Stomach (tissue), 9 donors: ENCODE data around the gene GMDS. TPM values are rescaled to one million over a fixed set of nuclear protein-coding genes. Genes with fewer than 3 reads are reported as not detected.

Experiments used
- DNase-seq, 2 donors: peaks; one replicate each; pipeline versions ENCODE4 v3.0.0 to v3.0.0-alpha.2; 2013 to 2019
- H3K27ac ChIP-seq, 5 donors: fragments of 200-600 bp in 4 of 5; sonication (generic) in 4 of 5; one replicate each; pipeline ENCODE4 v1.5.1; 2013 to 2019; ENCODE audit warnings: mild to moderate bottlenecking in 1 of 5, moderate library complexity in 1 of 5
- H3K27me3 ChIP-seq, 3 donors: fragments of 200-600 bp; sonication (generic); one replicate each; pipeline ENCODE4 v1.5.1; 2017 to 2019; ENCODE audit warnings: mixed run types in 1 of 3
- H3K36me3 ChIP-seq, 4 donors: fragments of 200-600 bp; sonication (generic); 1 replicate in 3 of 4; 2 replicates in 1 of 4; pipeline ENCODE4 v1.5.1; 2016 to 2019
- H3K4me1 ChIP-seq, 4 donors: fragments of 200-600 bp; sonication (generic); one replicate each; pipeline ENCODE4 v1.5.1; 2016 to 2019
- H3K4me3 ChIP-seq, 4 donors: fragments of 200-600 bp; sonication (generic) in 3 of 4; one replicate each; pipeline ENCODE4 v1.5.1; 2016 to 2019; ENCODE audit warnings: mild to moderate bottlenecking in 1 of 4
- H3K9me3 ChIP-seq, 4 donors: fragments of 200-600 bp; sonication (generic); one replicate each; pipeline ENCODE4 v1.5.1; 2016 to 2019
- CTCF ChIP-seq, 7 experiments: fragments of 450-650 bp in 4 of 7; fragments of 200-600 bp in 3 of 7; sonication (generic) in 3 of 7; IDR thresholded peaks; one replicate each; pipeline ENCODE4 v1.5.1; 2016 to 2019; ENCODE audit warnings: antibody characterized with exemption in 7 of 7, control low read depth in 2 of 7, mild to moderate bottlenecking in 1 of 7
- EP300 ChIP-seq: sonication (generic); formaldehyde crosslinking; IDR thresholded peaks from one replicate; pipeline ENCODE4 v1.6.1; 2017; ENCODE audit warnings: antibody characterized with exemption
- POLR2A ChIP-seq, 4 donors: fragments of 450-650 bp; IDR thresholded peaks; one replicate each; pipeline ENCODE4 v1.6.1; 2016; ENCODE audit warnings: antibody characterized with exemption in 4 of 4, control low read depth in 2 of 4, mild to moderate bottlenecking in 1 of 4, moderate library complexity in 1 of 4
- POLR2AphosphoS5 ChIP-seq, 3 donors: sonication (generic); formaldehyde crosslinking; IDR thresholded peaks; one replicate each; pipeline ENCODE4 v1.6.1; 2016; ENCODE audit warnings: antibody characterized with exemption in 3 of 3
- WGBS, 5 donors: extraction: QIAGEN DNeasy Blood & Tissue Kit in 3 of 5; methylation state at CpG; one replicate each; pipeline versions ENCODE4 v1.1.5 to v1.1.7; 2013 to 2018; 5-methylcytosine and 5-hydroxymethylcytosine counted together
- intact Hi-C: fragments of 100-400 bp; cut with DNase I; formaldehyde crosslinking; loops from one replicate; pipeline ENCODE4 v1.15.1; 2023; ENCODE audit warnings: low total_unique reads
- polyA plus RNA-seq, 3 donors: library from polyadenylated mRNA; stranded (reverse); fragments of 200-250 nt; gene quantifications; one replicate each; pipeline ENCODE4 v1.2.3, GENCODE V29; 2013
- total RNA-seq, 5 donors: library from RNA; depleted of rRNA; stranded (reverse); fragments of >200 nt; gene quantifications; one replicate each; pipeline versions ENCODE4 v1.1.0 to v1.2.3, GENCODE V29; 2014 to 2016
- donor health status: healthy with polysubstance abuse.
- donor health status: Bipolar disorder and iron deficiency.
- donor health status: healthy.

Gene GMDS
- total and polyA plus RNA-seq, 8 donors: 83.7 to 262 (median 121) TPM

GRCh38 chr6:1946583-1946982, 298.8 kb downstream of the GMDS start:
- no peak for DNase-seq
- Histone ChIP-seq H3K9me3 (no peaks in the 10 kb centered on the region), H3K4me1 (no peaks in the 10 kb centered on the region), H3K4me3 (no peak overlapping the region), H3K27ac (no peak overlapping the region), H3K27me3 (no peaks in the 10 kb centered on the region), H3K36me3 (peaks cover 0 to 30% (median 7%) of the 10 kb centered on the region in 4 donors)
- 87 to 99% (median 94%) methylated on average over 3 of the region's 3 CpGs for WGBS, 5 donors
- intact Hi-C loops: no loop called here
- no peak for TF ChIP-seq POLR2AphosphoS5 (IDR thresholded peaks at IDR 0.05)
- no peak for TF ChIP-seq POLR2A (IDR thresholded peaks at IDR 0.05)
- no peak for TF ChIP-seq CTCF (IDR thresholded peaks at IDR 0.05)
- TF ChIP-seq EP300: no peak

DNA sequence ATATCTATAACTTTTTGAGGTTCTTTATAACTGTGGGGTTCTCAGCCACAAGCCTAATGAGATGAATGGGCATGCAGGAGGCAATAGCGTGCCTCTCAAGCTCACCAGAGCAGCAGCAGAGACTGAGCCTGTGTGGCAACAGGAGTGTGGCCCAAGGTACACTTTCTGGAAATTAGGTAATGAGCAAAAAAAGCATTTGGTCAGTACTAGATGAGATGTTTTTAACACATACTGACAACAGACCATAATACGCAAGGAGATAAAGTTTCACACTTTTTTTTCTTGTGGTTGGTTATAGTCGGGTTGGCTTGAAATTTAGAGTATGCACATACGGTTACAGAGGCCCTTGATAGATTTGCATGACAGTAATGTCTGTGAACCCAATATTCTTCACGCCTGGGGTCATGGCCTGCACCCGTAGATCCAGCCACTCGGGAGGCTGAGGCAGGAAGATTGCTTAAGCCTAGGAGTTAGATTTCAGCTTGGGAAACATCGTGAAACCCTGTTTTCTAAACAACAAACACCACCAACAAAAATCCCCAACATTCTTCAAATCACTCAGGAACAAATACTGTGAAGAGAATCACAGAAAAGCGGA, 300.1 kb downstream of the GMDS start:
- intact Hi-C loops: no loop called here
- no peaks in the 10 kb centered on the region for H3K4me1 ChIP-seq
- WGBS, 5 donors: 82 to 88% (median 84%) methylated on average over 9 of the region's 9 CpGs
- H3K36me3 ChIP-seq: peaks cover 0 to 26% (median 8%) of the 10 kb centered on the region in 4 donors
- H3K27ac ChIP-seq: no peak overlapping the region
- no peak overlapping the region for H3K4me3 ChIP-seq
- H3K27me3 ChIP-seq: no peaks in the 10 kb centered on the region
- TF ChIP-seq POLR2AphosphoS5 (IDR thresholded peaks at IDR 0.05) (no peak), POLR2A (IDR thresholded peaks at IDR 0.05) (no peak), EP300 (no peak), CTCF (IDR thresholded peaks at IDR 0.05) (no peak)
- DNase-seq: no peak
- no peaks in the 10 kb centered on the region for H3K9me3 ChIP-seq

DNA sequence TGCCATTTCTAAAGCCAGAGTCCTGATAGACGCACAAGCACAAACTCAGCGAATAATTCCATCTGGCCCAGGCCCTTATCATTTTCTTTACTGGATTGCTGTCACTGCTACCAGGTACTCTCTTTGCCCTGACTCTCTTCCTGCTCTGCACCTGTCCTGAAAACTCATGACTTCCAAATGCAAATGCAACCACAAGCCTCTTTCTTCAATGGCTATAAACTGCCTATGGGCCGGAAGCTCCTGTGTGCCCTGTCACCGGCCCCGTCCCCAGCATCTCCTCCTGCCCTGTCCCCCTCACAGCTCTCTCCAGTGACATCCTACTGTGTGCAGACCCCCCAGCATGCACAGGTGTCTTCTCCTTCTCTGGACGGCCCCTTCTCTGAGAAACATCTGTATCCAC, 302.6 kb downstream of the GMDS start:
- Histone ChIP-seq H3K4me1 (no peaks in the 10 kb centered on the region), H3K4me3 (no peak overlapping the region), H3K36me3 (peaks cover 0 to 13% (median 5%) of the 10 kb centered on the region in 4 donors), H3K27ac (no peak overlapping the region), H3K27me3 (no peaks in the 10 kb centered on the region), H3K9me3 (no peaks in the 10 kb centered on the region)
- WGBS, 5 donors: 95 to 100% (median 98%) methylated on average over 6 of the region's 6 CpGs
- no peak for DNase-seq
- intact Hi-C loops: no loop called here
- TF ChIP-seq POLR2AphosphoS5 (IDR thresholded peaks at IDR 0.05): no peak

GRCh38 chr6:1941534-1941933, 303.9 kb downstream of the GMDS start:
- DNase-seq: no peak
- H3K27me3 ChIP-seq: no peaks in the 10 kb centered on the region
- peaks cover 0 to 21% (median 13%) of the 10 kb centered on the region in 4 donors for H3K36me3 ChIP-seq
- intact Hi-C loops: no loop called here
- WGBS, 5 donors: 80 to 92% (median 88%) methylated on average over 4 of the region's 4 CpGs
- H3K4me3 ChIP-seq: no peak overlapping the region
- H3K4me1 ChIP-seq: no peaks in the 10 kb centered on the region
- TF ChIP-seq CTCF (IDR thresholded peaks at IDR 0.05) (no peak), POLR2AphosphoS5 (IDR thresholded peaks at IDR 0.05) (no peak), EP300 (no peak), POLR2A (IDR thresholded peaks at IDR 0.05) (no peak)
- no peak overlapping the region for H3K27ac ChIP-seq
- no peaks in the 10 kb centered on the region for H3K9me3 ChIP-seq

DNA sequence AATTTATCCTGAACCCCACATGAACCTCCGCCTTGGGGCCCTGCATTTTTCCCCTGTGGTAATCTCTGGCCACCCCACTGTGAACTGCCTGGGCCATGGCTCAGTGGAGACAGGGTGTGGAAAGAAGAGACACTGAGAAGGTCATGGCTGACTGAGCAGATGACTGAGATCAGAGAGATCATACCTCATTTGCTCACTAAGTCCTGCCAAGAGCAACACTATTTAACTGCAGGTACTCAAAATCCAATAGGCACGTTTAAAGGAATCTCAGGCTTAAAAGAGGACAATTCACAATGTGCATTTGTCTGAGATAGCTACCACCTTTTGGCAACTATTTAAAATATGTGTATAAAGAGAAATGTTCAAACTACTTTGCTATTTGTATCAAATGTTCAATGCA, 305.0 kb downstream of the GMDS start:
- no peak for DNase-seq
- intact Hi-C loops: no loop called here
- WGBS, 5 donors: 82 to 93% (median 88%) methylated on average over 2 of the region's 2 CpGs
- H3K27me3 ChIP-seq: no peaks in the 10 kb centered on the region
- no peak overlapping the region for H3K4me3 ChIP-seq
- no peak overlapping the region for H3K27ac ChIP-seq
- peaks cover 0 to 26% (median 17%) of the 10 kb centered on the region in 4 donors for H3K36me3 ChIP-seq
- no peaks in the 10 kb centered on the region for H3K4me1 ChIP-seq
- H3K9me3 ChIP-seq: no peaks in the 10 kb centered on the region
- TF ChIP-seq EP300 (no peak), POLR2A (IDR thresholded peaks at IDR 0.05) (no peak), POLR2AphosphoS5 (IDR thresholded peaks at IDR 0.05) (no peak), CTCF (IDR thresholded peaks at IDR 0.05) (no peak)
